Left colon (tissue), 2 donors: Measurements from ENCODE around the gene FAM83F. TPM values are rescaled to one million over a fixed set of nuclear protein-coding genes. Genes with fewer than 3 reads are reported as not detected.
A peak's percentile ranks its signal among the peaks of the same experiment; 100 is the strongest.

Source experiments
- ATAC-seq: fragments of 200-7000 bp; cut with Tn5 transposase; one replicate; pipeline ENCODE4 v1.9.1; 2020; ENCODE audit warnings: mild to moderate bottlenecking, moderate library complexity
- DNase-seq, 2 donors: peaks; one replicate each; pipeline ENCODE4 v3.0.0-alpha.2; 2020
- intact Hi-C, 2 donors: fragments of 100-400 bp; cut with DNase I in 1 of 2; cut with micrococcal nuclease in 1 of 2; formaldehyde crosslinking; loops; one replicate each; pipeline versions ENCODE4 v1.11.2 to v1.14.0; 2022; cut with DNase I, micrococcal nuclease
- total RNA-seq, 2 donors: library from RNA; stranded (reverse); fragmentation: NEBNext Ultra II Directional; extraction: Animal tissue kit (Norgen Biotek cat#: 25700); gene quantifications; one replicate each; pipeline ENCODE4 v1.2.1, GENCODE V29; 2021
- donor health status: DM: no; HTN: no; CAD: no.
- donor health status: DM: yes; HTN: yes; CAD: no.

Gene FAM83F
- total RNA-seq, 2 donors from 2014 or later: 35.3 to 44.3 TPM

- ATAC-seq (no peak), DNase-seq (no peak)
- intact Hi-C loops: loop anchor here in 1 of 2 donors (5.0 kb wide), 1 partner anchor 306 kb away; the partner anchor contains the start of gene ADSL
Measured at GRCh38 chr22:40041366-40042137, 46.8 kb downstream of the FAM83F start.

- no peak for DNase-seq
- ATAC-seq: no peak
Measured at GRCh38 chr22:40042312-40042711, 47.6 kb downstream of the FAM83F start.

GRCh38 chr22:40043081-40043480 is 48.3 kb downstream of the FAM83F start:
- intact Hi-C loops: loop anchor here in 1 of 2 donors (5.0 kb wide), 1 partner anchor 304 kb away; the partner anchor contains the start of gene ADSL
- ATAC-seq: no peak
- DNase-seq: peak; percentile 31 to 50

More at GRCh38 chr22:40042312-40042711, 47.6 kb downstream of the FAM83F start:
- intact Hi-C loops: loop anchor here in 1 of 2 donors (5.0 kb wide), 1 partner anchor 305 kb away; the partner anchor contains the start of gene ADSL

GRCh38 chr22:40043793-40044101 is 49.0 kb downstream of the FAM83F start:
- DNase-seq (no peak), ATAC-seq (no peak)
- intact Hi-C loops: loop anchor here in 1 of 2 donors (5.0 kb wide), 1 partner anchor 304 kb away; the partner anchor contains the start of gene ADSL

- ATAC-seq (peak; percentile 90), DNase-seq (peak; percentile 96 to 98)
- intact Hi-C loops: loop anchor here in 1 of 2 donors (5.0 kb wide), 1 partner anchor 303 kb away; the partner anchor contains the start of gene ADSL
Measured at GRCh38 chr22:40044102-40044869, 49.5 kb downstream of the FAM83F start.

- ATAC-seq: peak; percentile 33
- intact Hi-C loops: loop anchor here in 1 of 2 donors (5.0 kb wide), 1 partner anchor 302 kb away; the partner anchor contains the start of gene ADSL
- DNase-seq: peak; percentile 54 to 71
Measured at GRCh38 chr22:40044870-40045834, 50.4 kb downstream of the FAM83F start.

GRCh38 chr22:40046126-40046525 is 51.4 kb downstream of the FAM83F start:
- no peak for DNase-seq
- no peak for ATAC-seq
- intact Hi-C loops: no loop called here

- ATAC-seq (no peak), DNase-seq (no peak)
- intact Hi-C loops: no loop called here
Measured at GRCh38 chr22:40050258-40050657, 55.5 kb downstream of the FAM83F start.

GRCh38 chr22:40051322-40051721 is 56.6 kb downstream of the FAM83F start:
- intact Hi-C loops: no loop called here
- no peak for ATAC-seq
- no peak for DNase-seq

GRCh38 chr22:40053460-40053859 is 58.7 kb downstream of the FAM83F start:
- intact Hi-C loops: no loop called here
- ATAC-seq: no peak
- no peak for DNase-seq

- ATAC-seq: no peak
- intact Hi-C loops: no loop called here
Measured at GRCh38 chr22:40054486-40054885, 59.7 kb downstream of the FAM83F start.

GRCh38 chr22:40055143-40055883 is 60.6 kb downstream of the FAM83F start:
- peak; percentile 93 for ATAC-seq
- intact Hi-C loops: no loop called here
- DNase-seq: no peak

More at GRCh38 chr22:40054486-40054885, 59.7 kb downstream of the FAM83F start:
- DNase-seq: no peak

- ATAC-seq (no peak), DNase-seq (no peak)
- intact Hi-C loops: no loop called here
Measured at GRCh38 chr22:40056154-40056553, 61.4 kb downstream of the FAM83F start.

- intact Hi-C loops: no loop called here
- DNase-seq (no peak), ATAC-seq (no peak)
Measured at GRCh38 chr22:40056559-40056958, 61.8 kb downstream of the FAM83F start.

GRCh38 chr22:40057652-40058051 is 62.9 kb downstream of the FAM83F start:
- ATAC-seq (no peak), DNase-seq (no peak)
- intact Hi-C loops: no loop called here

- ATAC-seq (no peak), DNase-seq (no peak)
- intact Hi-C loops: no loop called here
Measured at GRCh38 chr22:40058265-40058664, 63.5 kb downstream of the FAM83F start.

- DNase-seq (no peak), ATAC-seq (no peak)
- intact Hi-C loops: no loop called here
Measured at GRCh38 chr22:40065981-40066380, 71.2 kb downstream of the FAM83F start.

GRCh38 chr22:40067639-40068038 is 72.9 kb downstream of the FAM83F start:
- intact Hi-C loops: no loop called here
- DNase-seq: no peak
- ATAC-seq: no peak
